ENCODE data around the gene KRT37. TPM values are rescaled to one million over a fixed set of nuclear protein-coding genes. Genes with fewer than 3 reads are reported as not detected.

Gene KRT37
- total RNA-seq, 2 donors from 2014 or later, result not detected

- Mint-ChIP-seq H3K4me3 (no peak overlapping the region), H3K9me3 (no peaks in the 10 kb centered on the region), H3K36me3 (ENCODE audit: low read depth) (no peaks in the 10 kb centered on the region), H3K4me1 (no peaks in the 10 kb centered on the region), H3K27me3 (ENCODE audit: insufficient read depth) (no peaks in the 10 kb centered on the region), H3K27ac (no peak overlapping the region)
- Histone ChIP-seq H3K27ac (ENCODE audit: low read depth, low read length) (no peak overlapping the region), H3K36me3 (ENCODE audit: control insufficient read depth, insufficient read depth, low read length) (no peaks in the 10 kb centered on the region), H3K9me3 (ENCODE audit: control insufficient read depth, low read length) (no peaks in the 10 kb centered on the region), H3K27me3 (ENCODE audit: control insufficient read depth, insufficient read depth, low read length, poor library complexity, severe bottlenecking) (no peaks in the 10 kb centered on the region), H3K4me1 (ENCODE audit: control insufficient read depth, insufficient read depth, low read length) (no peaks in the 10 kb centered on the region), H3K9ac (ENCODE audit: extremely low read depth, low read length, poor library complexity, severe bottlenecking) (no peak overlapping the region), H3K4me3 (ENCODE audit: low read length) (no peak overlapping the region)
- DNase-seq, result peak; percentile 32
- no peak for TF ChIP-seq CTCF (conservative IDR thresholded peaks at IDR 0.05)
- 96 to 98% methylated on average over 6 to 10 of the region's 10 CpGs for WGBS, 2 experiments (ENCODE audit: insufficient coverage in 1 of 2, insufficient read length in 1 of 2)
Observed at GRCh38 chr17:41393826-41394225, 30.6 kb downstream of the KRT37 start.

- no peaks in the 10 kb centered on the region for H3K4me1 ChIP-seq (ENCODE audit: control insufficient read depth, insufficient read depth, low read length)
- H3K27me3 ChIP-seq (ENCODE audit: control insufficient read depth, insufficient read depth, low read length, poor library complexity, severe bottlenecking), result no peaks in the 10 kb centered on the region
- WGBS, 2 experiments (ENCODE audit: insufficient coverage in 1 of 2, insufficient read length in 1 of 2), result 87 to 100% methylated on average over 4 to 5 of the region's 5 CpGs
- H3K27me3 Mint-ChIP-seq (ENCODE audit: insufficient read depth), result no peaks in the 10 kb centered on the region
- no peaks in the 10 kb centered on the region for H3K4me1 Mint-ChIP-seq
- H3K4me3 Mint-ChIP-seq, result no peak overlapping the region
- H3K4me3 ChIP-seq (ENCODE audit: low read length), result no peak overlapping the region
- H3K36me3 Mint-ChIP-seq (ENCODE audit: low read depth), result no peaks in the 10 kb centered on the region
- TF ChIP-seq CTCF (conservative IDR thresholded peaks at IDR 0.05), result no peak
- H3K27ac Mint-ChIP-seq, result no peak overlapping the region
- no peak overlapping the region for H3K9ac ChIP-seq (ENCODE audit: extremely low read depth, low read length, poor library complexity, severe bottlenecking)
- no peaks in the 10 kb centered on the region for H3K36me3 ChIP-seq (ENCODE audit: control insufficient read depth, insufficient read depth, low read length)
- DNase-seq, result peak; percentile 25
- H3K27ac ChIP-seq (ENCODE audit: low read depth, low read length), result no peak overlapping the region
- H3K9me3 Mint-ChIP-seq, result no peaks in the 10 kb centered on the region
- no peaks in the 10 kb centered on the region for H3K9me3 ChIP-seq (ENCODE audit: control insufficient read depth, low read length)
Observed at GRCh38 chr17:41393294-41393693, 31.1 kb downstream of the KRT37 start.

- DNase-seq, result peak; percentile 5
- no peak overlapping the region for H3K9ac ChIP-seq (ENCODE audit: extremely low read depth, low read length, poor library complexity, severe bottlenecking)
- Mint-ChIP-seq H3K4me1 (no peaks in the 10 kb centered on the region), H3K36me3 (ENCODE audit: low read depth) (no peaks in the 10 kb centered on the region), H3K27me3 (ENCODE audit: insufficient read depth) (no peaks in the 10 kb centered on the region), H3K27ac (no peak overlapping the region), H3K4me3 (no peak overlapping the region), H3K9me3 (peaks cover 2% of the 10 kb centered on the region)
- WGBS, 2 experiments (ENCODE audit: insufficient coverage in 1 of 2, insufficient read length in 1 of 2), result no CpG with 5 or more reads among the region's 1 CpG
- no peaks in the 10 kb centered on the region for H3K9me3 ChIP-seq (ENCODE audit: control insufficient read depth, low read length)
- H3K27ac ChIP-seq (ENCODE audit: low read depth, low read length), result no peak overlapping the region
- TF ChIP-seq CTCF (conservative IDR thresholded peaks at IDR 0.05), result no peak
- H3K27me3 ChIP-seq (ENCODE audit: control insufficient read depth, insufficient read depth, low read length, poor library complexity, severe bottlenecking), result no peaks in the 10 kb centered on the region
- no peak overlapping the region for H3K4me3 ChIP-seq (ENCODE audit: low read length)
- no peaks in the 10 kb centered on the region for H3K36me3 ChIP-seq (ENCODE audit: control insufficient read depth, insufficient read depth, low read length)
- H3K4me1 ChIP-seq (ENCODE audit: control insufficient read depth, insufficient read depth, low read length), result no peaks in the 10 kb centered on the region
Observed at GRCh38 chr17:41392278-41392677, 32.1 kb downstream of the KRT37 start.

Measured in endodermal cell (in vitro differentiated cells).